IPS-20b (cell line): ENCODE results near the gene ECSIT.
"Not testable (repeated sequence)": the region's sequence is repeated elsewhere in the genome, so short reads cannot be mapped to it uniquely, and the experiment has no call there.

ENCODE experiments used
- H3K27ac ChIP-seq: one replicate; pipeline ENCODE4 v1.5.1; 2013; ENCODE audit warnings: low read length
- H3K27me3 ChIP-seq: 2 replicates; pipeline ENCODE4 v1.6.1; 2013; ENCODE audit warnings: mild to moderate bottlenecking, low read length, inconsistent platforms; ENCODE audit not compliant: insufficient read depth
- H3K36me3 ChIP-seq: 2 replicates; pipeline ENCODE4 v1.6.1; 2013; ENCODE audit warnings: low read depth, mild to moderate bottlenecking, inconsistent platforms, low read length, moderate library complexity; ENCODE audit not compliant: insufficient read depth
- H3K4me1 ChIP-seq: 2 replicates; pipeline ENCODE4 v1.6.1; 2013; ENCODE audit warnings: mild to moderate bottlenecking, control low read depth, inconsistent platforms, low read length, moderate library complexity; ENCODE audit not compliant: insufficient read depth
- H3K4me3 ChIP-seq: 2 replicates; pipeline ENCODE4 v1.5.1; 2013; ENCODE audit warnings: mild to moderate bottlenecking, low read length, inconsistent platforms
- H3K9ac ChIP-seq: 2 replicates; pipeline ENCODE4 v1.6.1; 2013; ENCODE audit warnings: low read depth, mild to moderate bottlenecking, inconsistent platforms, low read length, moderate library complexity
- H3K9me3 ChIP-seq: 2 replicates; pipeline ENCODE4 v1.6.1; 2013; ENCODE audit warnings: mild to moderate bottlenecking, low read depth, low read length, inconsistent platforms; ENCODE audit not compliant: insufficient read depth

Gene ECSIT, protein sequence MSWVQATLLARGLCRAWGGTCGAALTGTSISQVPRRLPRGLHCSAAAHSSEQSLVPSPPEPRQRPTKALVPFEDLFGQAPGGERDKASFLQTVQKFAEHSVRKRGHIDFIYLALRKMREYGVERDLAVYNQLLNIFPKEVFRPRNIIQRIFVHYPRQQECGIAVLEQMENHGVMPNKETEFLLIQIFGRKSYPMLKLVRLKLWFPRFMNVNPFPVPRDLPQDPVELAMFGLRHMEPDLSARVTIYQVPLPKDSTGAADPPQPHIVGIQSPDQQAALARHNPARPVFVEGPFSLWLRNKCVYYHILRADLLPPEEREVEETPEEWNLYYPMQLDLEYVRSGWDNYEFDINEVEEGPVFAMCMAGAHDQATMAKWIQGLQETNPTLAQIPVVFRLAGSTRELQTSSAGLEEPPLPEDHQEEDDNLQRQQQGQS

DNA sequence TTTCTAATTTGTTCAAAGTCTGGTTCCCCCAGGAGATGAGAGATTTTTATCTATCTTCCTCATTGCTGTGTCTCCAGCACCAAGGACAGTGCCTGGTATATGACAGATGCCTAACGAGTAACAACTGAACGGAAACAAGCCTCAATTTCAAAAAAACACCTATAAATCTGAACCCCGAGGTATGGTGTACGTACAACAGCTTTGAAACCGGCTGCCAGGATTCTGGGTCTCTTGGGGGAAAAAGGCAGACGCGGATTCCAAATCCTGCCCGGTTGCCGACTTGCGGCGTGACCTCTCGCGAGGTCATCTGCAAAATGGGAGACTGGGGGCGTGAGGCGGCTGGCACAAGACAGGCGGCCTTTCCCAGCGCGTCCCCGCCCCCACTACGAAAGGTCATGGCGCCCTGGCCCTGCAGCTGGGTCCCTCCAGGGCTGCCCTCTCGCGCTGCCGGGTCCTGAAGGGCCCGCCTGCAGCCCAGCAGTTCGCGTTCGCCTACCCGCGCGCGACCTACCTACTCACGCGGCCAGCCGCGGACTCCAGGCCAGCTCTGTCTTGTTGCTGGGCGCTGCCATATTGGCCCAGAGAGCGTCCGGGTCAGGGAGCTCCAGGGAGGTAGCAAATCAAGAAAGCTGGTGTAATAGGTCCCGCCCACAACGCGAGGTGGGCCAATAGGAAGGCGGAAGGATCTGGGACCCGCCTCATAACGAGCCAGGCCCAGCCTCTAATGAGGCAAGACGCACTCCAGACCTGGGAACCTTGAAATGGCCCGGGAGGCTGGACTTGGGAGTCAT, at the start of gene ECSIT:
Gene ECSIT, minus strand, starts transcription at position 584 of the 791 bp plus-strand sequence. CDS start 9,964 bp downstream, outside the sequence.
- Histone ChIP-seq H3K4me1 (no peaks in the 10 kb centered on the region), H3K27me3 (no peaks in the 10 kb centered on the region), H3K27ac (no peak within 1 kb of the TSS), H3K9me3 (no peaks in the 10 kb centered on the region), H3K4me3 (peak within 1 kb of the TSS; percentile 90), H3K36me3 (no peaks in the 10 kb centered on the region), H3K9ac (peak within 1 kb of the TSS; percentile 84)

- H3K27ac ChIP-seq: no peak within 1 kb of the TSS
- no peaks in the 10 kb centered on the region for H3K9me3 ChIP-seq
- no peaks in the 10 kb centered on the region; the same call in 1 of the 2 replicates for H3K4me1 ChIP-seq
- peak within 1 kb of the TSS; percentile 66; the same call in 1 of the 2 replicates for H3K4me3 ChIP-seq
- peak within 1 kb of the TSS; percentile 45; the same call in 1 of the 2 replicates for H3K9ac ChIP-seq
- peaks cover 13% of the 10 kb centered on the region; the same call in 1 of the 2 replicates for H3K27me3 ChIP-seq
- H3K36me3 ChIP-seq: no peaks in the 10 kb centered on the region
These were observed 48.7 kb upstream of the ECSIT start, which contains the start of gene ACP5 for GRCh38 chr19:11577451-11578257. Gene ACP5 (minus strand): TSS chr19:11577645. CDS start chr19:11577317, 328 bp downstream.

DNA sequence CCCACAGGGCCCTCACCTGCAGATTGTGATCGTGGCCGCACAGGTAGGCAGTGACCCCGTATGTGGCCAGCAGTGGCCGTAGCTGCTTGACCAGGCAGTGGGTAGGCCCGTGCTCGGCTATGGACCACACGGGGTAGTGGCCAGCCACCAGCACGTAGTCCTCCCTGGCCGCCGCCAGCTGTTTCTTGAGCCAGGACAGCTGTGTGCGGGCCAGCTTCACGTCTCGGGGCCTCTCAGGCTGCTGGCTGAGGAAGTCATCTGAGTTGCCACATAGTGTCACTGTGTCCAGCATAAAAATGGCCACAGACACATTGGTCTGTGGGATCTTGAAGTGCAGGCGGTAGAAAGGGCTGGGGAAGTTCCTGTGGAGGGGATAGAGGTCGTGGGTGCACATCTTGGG, 47.3 kb upstream of the ECSIT start:
- Histone ChIP-seq H3K27me3 (peaks cover 13% of the 10 kb centered on the region; the same call in 1 of the 2 replicates), H3K9me3 (no peaks in the 10 kb centered on the region), H3K4me1 (no peaks in the 10 kb centered on the region; the same call in 1 of the 2 replicates), H3K36me3 (no peaks in the 10 kb centered on the region), H3K9ac (no peak overlapping the region), H3K27ac (no peak overlapping the region), H3K4me3 (no peak overlapping the region)

GRCh38 chr19:11574689-11575088, 45.8 kb upstream of the ECSIT start:
- Histone ChIP-seq H3K4me3 (no peak overlapping the region), H3K27ac (no peak overlapping the region), H3K9me3 (no peaks in the 10 kb centered on the region), H3K9ac (no peak overlapping the region), H3K4me1 (no peaks in the 10 kb centered on the region; the same call in 1 of the 2 replicates), H3K36me3 (no peaks in the 10 kb centered on the region), H3K27me3 (peaks cover 13% of the 10 kb centered on the region; the same call in 1 of the 2 replicates)

- H3K4me3 ChIP-seq, H3K36me3 ChIP-seq, H3K27ac ChIP-seq, H3K4me1 ChIP-seq, H3K9me3 ChIP-seq, H3K9ac ChIP-seq, H3K27me3 ChIP-seq: not testable (repeated sequence)
These were observed 44.8 kb upstream of the ECSIT start for GRCh38 chr19:11573763-11574162.

DNA sequence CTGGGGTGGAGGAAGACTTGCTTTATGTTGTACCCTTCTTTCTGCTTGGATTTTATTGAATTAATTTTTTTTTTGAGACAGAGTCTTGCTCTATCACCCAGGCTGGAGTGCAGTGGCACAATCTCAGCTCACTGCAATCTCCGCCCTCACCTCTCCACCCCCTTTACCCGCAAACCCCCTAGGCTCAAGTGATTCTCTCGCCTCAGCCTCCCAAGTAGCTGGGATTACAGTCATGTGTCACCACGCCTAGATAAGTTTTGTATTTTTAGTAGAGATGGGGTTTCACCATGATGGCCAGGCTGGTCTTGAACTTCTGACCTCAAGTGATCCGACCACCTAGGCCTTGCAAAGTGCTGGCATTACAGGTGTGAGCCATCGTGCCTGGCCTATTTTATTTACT, 44.4 kb upstream of the ECSIT start:
- H3K27me3 ChIP-seq, H3K4me3 ChIP-seq, H3K36me3 ChIP-seq, H3K27ac ChIP-seq, H3K9me3 ChIP-seq, H3K4me1 ChIP-seq, H3K9ac ChIP-seq: not testable (repeated sequence)

- H3K27me3 ChIP-seq: no peaks in the 10 kb centered on the region
- H3K27ac ChIP-seq: no peak overlapping the region
- no peaks in the 10 kb centered on the region for H3K4me1 ChIP-seq
- H3K9ac ChIP-seq: no peak overlapping the region
- no peaks in the 10 kb centered on the region for H3K36me3 ChIP-seq
- H3K4me3 ChIP-seq: no peak overlapping the region
- H3K9me3 ChIP-seq: no peaks in the 10 kb centered on the region
These were observed 41.1 kb upstream of the ECSIT start for GRCh38 chr19:11570039-11570462.

DNA sequence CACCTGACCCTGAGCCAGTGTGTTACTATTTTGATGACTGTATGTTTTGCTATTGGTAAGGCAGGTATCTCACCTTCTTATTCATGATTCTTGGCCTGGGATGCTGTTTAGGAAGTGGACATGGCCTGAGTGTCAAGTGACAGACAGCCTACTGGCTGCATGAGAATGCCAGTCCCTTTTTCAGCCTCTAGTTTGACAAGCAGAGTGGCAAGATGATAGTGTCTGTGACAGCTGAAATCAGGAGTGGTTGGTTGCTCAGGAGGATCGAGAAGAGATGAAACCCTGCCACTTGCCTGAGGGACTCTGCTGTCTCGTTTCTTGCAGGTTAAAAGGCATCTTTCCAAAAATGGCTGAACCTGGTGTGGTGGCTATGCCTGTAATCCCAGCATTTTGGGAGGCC, 37.2 kb upstream of the ECSIT start:
- Histone ChIP-seq H3K9me3 (no peaks in the 10 kb centered on the region), H3K36me3 (no peaks in the 10 kb centered on the region), H3K27me3 (no peaks in the 10 kb centered on the region), H3K4me1 (no peaks in the 10 kb centered on the region), H3K27ac (no peak overlapping the region), H3K9ac (no peak overlapping the region), H3K4me3 (no peak overlapping the region)

DNA sequence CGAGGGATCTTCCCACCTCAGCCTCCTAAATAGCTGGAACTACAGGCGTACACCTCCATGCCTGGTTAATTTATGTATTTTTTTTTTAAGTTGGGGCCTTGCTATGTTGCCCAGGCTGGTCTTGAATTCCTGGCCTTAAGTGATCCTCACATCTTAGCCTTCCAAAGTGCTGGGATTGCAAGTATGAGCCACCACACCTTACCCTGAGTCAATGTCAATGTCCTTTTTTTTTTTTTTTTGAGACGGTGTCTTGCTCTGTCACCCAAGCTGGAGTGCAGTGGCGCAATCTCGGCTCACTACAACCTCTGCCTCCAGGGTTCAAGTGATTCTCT, 36.7 kb upstream of the ECSIT start:
- not testable (repeated sequence) for H3K9ac ChIP-seq, H3K27ac ChIP-seq, H3K36me3 ChIP-seq, H3K4me3 ChIP-seq, H3K27me3 ChIP-seq, H3K4me1 ChIP-seq, H3K9me3 ChIP-seq

DNA sequence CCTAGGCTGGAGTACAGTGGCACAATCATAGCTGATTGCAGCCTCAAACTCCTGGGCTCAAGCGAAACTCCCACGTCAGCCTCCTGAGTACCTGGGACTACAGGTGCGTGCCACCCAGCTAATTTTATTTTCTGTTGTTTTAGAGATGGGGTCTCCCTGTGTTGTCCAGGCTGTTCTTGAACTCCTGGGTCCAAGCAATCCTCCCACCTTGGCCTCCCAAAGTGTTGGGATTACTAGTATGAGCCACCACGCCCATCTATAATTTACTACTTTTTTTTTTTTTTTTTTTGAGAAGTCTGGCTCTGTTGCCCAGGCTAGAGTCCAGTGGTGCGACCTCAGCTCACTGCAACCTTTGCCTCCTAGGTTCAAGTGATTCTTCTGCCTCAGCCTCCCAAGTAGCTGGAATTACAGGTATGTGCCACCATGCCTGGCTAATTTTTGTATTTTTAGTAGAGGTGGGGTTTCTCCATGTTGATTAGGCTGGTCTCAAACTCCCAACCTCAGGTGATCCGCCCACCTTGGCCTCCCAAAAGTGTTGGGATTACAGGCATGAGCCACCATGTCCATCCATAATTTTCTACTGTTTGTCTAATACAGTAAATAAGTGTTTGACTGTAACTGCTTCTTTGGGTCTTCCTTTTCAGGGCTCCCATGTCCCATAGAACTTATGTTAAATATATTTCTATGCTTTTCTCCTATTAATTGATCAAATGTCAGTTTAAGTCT, 35.3 kb upstream of the ECSIT start:
- not testable (repeated sequence) for H3K9ac ChIP-seq, H3K36me3 ChIP-seq, H3K4me1 ChIP-seq, H3K27ac ChIP-seq, H3K4me3 ChIP-seq, H3K27me3 ChIP-seq, H3K9me3 ChIP-seq

DNA sequence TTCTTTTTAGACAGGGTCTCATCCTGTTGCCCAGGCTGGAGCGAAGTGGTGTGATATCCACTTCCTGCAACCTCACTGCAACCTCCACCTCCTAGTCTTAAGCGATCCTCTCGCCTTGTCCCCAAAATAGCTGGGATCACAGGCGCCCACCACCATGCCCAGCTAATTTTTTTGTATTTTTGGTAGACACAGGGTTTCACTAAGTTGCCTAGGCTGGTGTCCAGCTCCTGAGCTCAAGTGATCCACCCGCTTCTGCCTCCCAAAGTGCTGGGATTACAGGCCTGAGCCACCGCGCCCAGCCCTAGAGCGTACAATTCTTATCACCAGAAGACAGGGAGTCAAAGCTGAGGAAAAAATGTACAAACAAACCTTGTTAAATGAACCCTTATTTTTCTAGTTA, 34.6 kb upstream of the ECSIT start:
- no peaks in the 10 kb centered on the region for H3K9me3 ChIP-seq
- H3K4me1 ChIP-seq: no peaks in the 10 kb centered on the region
- no peak overlapping the region for H3K4me3 ChIP-seq
- H3K27ac ChIP-seq: no peak overlapping the region
- H3K27me3 ChIP-seq: no peaks in the 10 kb centered on the region
- no peak overlapping the region for H3K9ac ChIP-seq
- H3K36me3 ChIP-seq: no peaks in the 10 kb centered on the region
